HCT116 (cell line): ENCODE results near the gene DLG5. TPM values are rescaled to one million over a fixed set of nuclear protein-coding genes. Genes with fewer than 3 reads are reported as not detected.

Experiments
- ATAC-seq: fragments of 200-7000 bp; cut with Tn5 transposase; 2 replicates; pipeline ENCODE4 v1.9.1; 2020; ENCODE audit warnings: mild to moderate bottlenecking, moderate library complexity
- BruUV-seq: library from RNA; stranded (reverse); fragments of 400-500 nt; replicated peaks from 2 replicates; lab custom pipeline; 2021; lab: Mats Ljungman, UMichigan
- CTCF ChIA-PET: fragments of 300-600 bp; sonication (Branson Sonifier 250); formaldehyde crosslinking; loops from one replicate; lab custom pipeline; 2021; ENCODE audit warnings: antibody characterized with exemption; lab: Charles Lee
- POLR2A ChIA-PET: fragments of 300-600, 350-600 bp; sonication (Branson Sonifier 250); formaldehyde crosslinking; loops from one replicate; lab custom pipeline; 2021; ENCODE audit warnings: antibody characterized with exemption; lab: Charles Lee
- RAD21 ChIA-PET, 2 experiments: fragments of 300-600 bp; sonication (Branson Sonifier 250); formaldehyde crosslinking; loops; one replicate each; lab custom pipeline; 2023; ENCODE audit warnings: low total read pairs in 2 of 2; ENCODE audit not compliant: uncharacterized antibody in 2 of 2, unreplicated experiment in 2 of 2, low non-redundant PET in 1 of 2; lab: Charles Lee
- DNase-seq: peaks from one replicate; pipeline ENCODE4 v3.0.0-alpha.2; 2010; ENCODE audit warnings: low read depth, low spot score
- H2AFZ ChIP-seq: fragments of 200-600 bp; shearing (Covaris generic), sonication (generic); 2 replicates; pipeline ENCODE4 v1.6.1; 2017; ENCODE audit warnings: low read depth, mixed run types, mixed read lengths, antibody characterized with exemption, low read length; ENCODE audit not compliant: poor library complexity, severe bottlenecking
- H3K27ac ChIP-seq: 2 replicates; pipeline ENCODE4 v1.5.1; 2012; ENCODE audit warnings: low read depth, low read length
- H3K27me3 ChIP-seq: fragments of 200-600 bp; sonication (generic); 2 replicates; pipeline ENCODE4 v1.6.1; 2016; ENCODE audit warnings: mixed run types, low read length, mixed read lengths; ENCODE audit not compliant: insufficient read depth
- H3K36me3 ChIP-seq, 2 experiments: fragments of 200-500 bp in 1 of 2; fragments of 200-600 bp in 1 of 2; sonication (Bioruptor generic) in 1 of 2; sonication (generic) in 1 of 2; 2 replicates each; pipeline versions ENCODE4 v1.5.1 to v1.6.1; 2014 to 2016; ENCODE audit warnings: low read length in 2 of 2, inconsistent platforms in 1 of 2, mixed read lengths in 1 of 2, mixed run types in 1 of 2; ENCODE audit not compliant: insufficient read depth in 2 of 2, control insufficient read depth in 1 of 2
- H3K4me1 ChIP-seq, 2 experiments: fragments of 200-600 bp in 1 of 2; sonication (generic) in 1 of 2; 2 replicates each; pipeline versions ENCODE4 v1.5.1 to v1.6.1; 2012 to 2017; ENCODE audit warnings: low read length in 2 of 2, inconsistent platforms in 1 of 2, mild to moderate bottlenecking in 1 of 2, mixed read lengths in 1 of 2, mixed run types in 1 of 2, moderate library complexity in 1 of 2; ENCODE audit not compliant: insufficient read depth in 2 of 2, control insufficient read depth in 1 of 2
- H3K4me2 ChIP-seq: fragments of 200-600 bp; sonication (generic); 2 replicates; pipeline ENCODE4 v1.6.1; 2017; ENCODE audit warnings: mixed run types, low read length, mixed read lengths
- H3K4me3 ChIP-seq, 2 experiments: fragments of 200-600 bp in 1 of 2; sonication (generic) in 1 of 2; replicated peaks in 1 of 2; 2 replicates each; pipeline ENCODE4 v1.5.1; 2011 to 2016; ENCODE audit warnings: low read length in 2 of 2, control low read depth in 1 of 2, low read depth in 1 of 2, mild to moderate bottlenecking in 1 of 2, mixed read lengths in 1 of 2, mixed run types in 1 of 2
- H3K79me2 ChIP-seq: fragments of 200-600 bp; sonication (generic); 2 replicates; pipeline ENCODE4 v1.6.1; 2017; ENCODE audit warnings: mild to moderate bottlenecking, mixed run types, low read length, moderate library complexity, mixed read lengths; ENCODE audit not compliant: insufficient read depth
- H3K9ac ChIP-seq: fragments of 200-600 bp; sonication (generic); 2 replicates; pipeline ENCODE4 v1.6.1; 2016; ENCODE audit warnings: low read length, mixed read lengths
- H3K9me2 ChIP-seq: fragments of 200-600 bp; sonication (generic), shearing (Covaris generic); 2 replicates; pipeline ENCODE4 v1.6.1; 2017; ENCODE audit warnings: mixed run types, mild to moderate bottlenecking, moderate library complexity; ENCODE audit not compliant: insufficient read depth
- H3K9me3 ChIP-seq, 2 experiments: fragments of 200-500 bp in 1 of 2; fragments of 200-600 bp in 1 of 2; sonication (Bioruptor generic) in 1 of 2; sonication (generic) in 1 of 2; 2 replicates each; pipeline ENCODE4 v1.6.1; 2014 to 2017; ENCODE audit warnings: low read length in 2 of 2, mixed read lengths in 2 of 2, inconsistent platforms in 1 of 2, low read depth in 1 of 2, mild to moderate bottlenecking in 1 of 2, mixed run types in 1 of 2, moderate library complexity in 1 of 2; ENCODE audit not compliant: control insufficient read depth in 1 of 2, insufficient read depth in 1 of 2
- H4K20me1 ChIP-seq: fragments of 200-600 bp; sonication (generic), shearing (Covaris generic); 2 replicates; pipeline ENCODE4 v1.6.1; 2017; ENCODE audit warnings: mixed run types, mild to moderate bottlenecking, moderate library complexity; ENCODE audit not compliant: insufficient read depth
- CBX3 ChIP-seq: IDR thresholded peaks from 2 replicates; pipeline ENCODE4 v1.6.1; 2012; ENCODE audit warnings: low read depth
- EZH2phosphoT487 ChIP-seq: fragments of 200-600 bp; IDR thresholded peaks from 2 replicates; pipeline ENCODE4 v1.6.1; 2018; ENCODE audit warnings: antibody characterized with exemption, borderline replicate concordance
- REST ChIP-seq: IDR thresholded peaks from 2 replicates; pipeline ENCODE4 v1.6.1; 2012; ENCODE audit warnings: low read depth
- SRF ChIP-seq: IDR thresholded peaks from 2 replicates; pipeline ENCODE4 v1.6.1; 2012; ENCODE audit warnings: low read depth
- TCF7L2 ChIP-seq: IDR thresholded peaks from 2 replicates; pipeline ENCODE4 v1.7.0; 2011; ENCODE audit warnings: borderline replicate concordance, inconsistent platforms; ENCODE audit not compliant: insufficient read depth, insufficient read length; ENCODE audit errors: extremely low read depth
- YY1 ChIP-seq: IDR thresholded peaks from 2 replicates; pipeline ENCODE4 v1.6.1; 2011; ENCODE audit warnings: low read length, low read depth, moderate library complexity, mild to moderate bottlenecking; ENCODE audit not compliant: insufficient replicate concordance; ENCODE audit errors: extremely low read depth
- ZBTB33 ChIP-seq: IDR thresholded peaks from 2 replicates; pipeline ENCODE4 v1.6.1; 2011; ENCODE audit warnings: mild to moderate bottlenecking, low read length, moderate library complexity; ENCODE audit not compliant: insufficient replicate concordance; ENCODE audit errors: extremely low read depth
- intact Hi-C: fragments of 100-400 bp; cut with micrococcal nuclease; formaldehyde crosslinking; loops from 2 replicates; pipeline ENCODE4 v1.10.0; 2022
- total RNA-seq: library from RNA; stranded (reverse); gene quantifications from one replicate; pipeline ENCODE4 v1.2.1, GENCODE V29; 2021; ENCODE audit not compliant: unreplicated experiment

DLG5 gene
- total RNA-seq, 1 experiment from 2014 or later, result 44.8 TPM

GRCh38 chr10:77793831-77794230 is 132.7 kb downstream of the DLG5 start (continued):
- TF ChIP-seq ZBTB33, result no peak
- TF ChIP-seq EZH2phosphoT487, result no peak

GRCh38 chr10:77792155-77792554 is 134.4 kb downstream of the DLG5 start:
- intact Hi-C loops, result no loop called here
- DNase-seq (no peak), ATAC-seq (no peak)
- H3K4me1 ChIP-seq, result no peaks in the 10 kb centered on the region
- H3K9me2 ChIP-seq, result no peaks in the 10 kb centered on the region
- H3K9ac ChIP-seq, result no peak overlapping the region
- no peak overlapping the region for H3K27ac ChIP-seq
- no peaks in the 10 kb centered on the region for H3K79me2 ChIP-seq
- ChIA-PET POLR2A (no interaction called here), RAD21 (no interaction called here), CTCF (no interaction called here)
- H3K27me3 ChIP-seq, result no peaks in the 10 kb centered on the region
- TF ChIP-seq SRF (no peak), CBX3 (no peak), YY1 (no peak), TCF7L2 (no peak), REST (no peak)
- H3K9me3 ChIP-seq, result no peaks in the 10 kb centered on the region
- no peaks in the 10 kb centered on the region for H4K20me1 ChIP-seq
- no TSS peak for BruUV-seq
- no peak overlapping the region for H2AFZ ChIP-seq
- no peak overlapping the region for H3K4me2 ChIP-seq
- H3K36me3 ChIP-seq, result peaks cover 0 to 3% of the 10 kb centered on the region in 2 experiments; a peak in 2 of 4 replicates
- H3K4me3 ChIP-seq, result no peak overlapping the region
